Renal cortex interstitium (tissue), 11 donors: Measurements from ENCODE around the gene FTO. TPM values are rescaled to one million over a fixed set of nuclear protein-coding genes. Genes with fewer than 3 reads are reported as not detected.

Source experiments
- DNase-seq, 11 donors: peaks; one replicate each; pipeline ENCODE4 v3.0.0-alpha.2; 2013; ENCODE audit warnings: low read depth in 9 of 11, low spot score in 4 of 11; ENCODE audit errors: extremely low read depth in 1 of 11
- polyA plus RNA-seq, 3 donors: library from polyadenylated mRNA; unstranded; fragments of 120-200 nt; gene quantifications; one replicate each; pipeline ENCODE4 v1.2.1, GENCODE V29; 2013; ENCODE audit not compliant: insufficient read length in 3 of 3

The FTO gene
- polyA plus RNA-seq, 3 donors: 87.9 to 96.7 (median 90.8) TPM

DNA sequence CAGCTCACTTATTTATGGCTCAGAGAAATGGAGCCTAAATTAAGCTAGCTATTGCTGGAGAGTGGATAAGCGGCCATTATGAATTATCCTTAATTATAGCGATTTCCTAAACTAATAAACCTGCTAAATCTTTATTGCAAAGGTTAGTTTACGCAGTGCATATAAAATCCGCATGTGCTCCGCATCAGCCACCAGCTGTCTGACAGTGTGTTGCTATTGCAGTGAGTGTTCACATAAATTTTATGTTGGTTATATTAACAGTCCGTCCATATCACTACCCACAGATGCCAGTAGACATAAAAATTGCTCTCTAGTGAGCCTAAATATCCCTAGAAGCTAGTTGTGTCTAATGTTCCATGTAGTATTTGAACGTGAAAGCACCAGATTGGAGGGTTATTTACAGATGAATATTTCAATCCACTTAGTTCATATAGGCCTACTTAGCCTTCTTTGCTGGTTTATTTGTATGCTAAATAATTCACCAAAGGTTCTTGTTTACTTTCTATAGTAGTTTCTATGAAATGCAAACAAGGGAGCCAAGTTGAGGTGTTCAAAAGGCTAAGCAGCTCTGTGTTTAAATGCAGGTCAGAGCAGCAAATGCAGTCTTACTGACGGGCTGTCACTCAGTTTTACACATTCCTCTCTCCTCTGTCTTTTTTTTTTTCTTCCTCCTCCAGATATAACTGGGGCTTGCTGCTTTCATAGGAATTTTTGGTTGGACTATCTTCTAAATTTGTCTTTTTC is 363.5 kb downstream of the FTO start:
- DNase-seq: peak in 1 of 11 donors; percentile 39

DNA sequence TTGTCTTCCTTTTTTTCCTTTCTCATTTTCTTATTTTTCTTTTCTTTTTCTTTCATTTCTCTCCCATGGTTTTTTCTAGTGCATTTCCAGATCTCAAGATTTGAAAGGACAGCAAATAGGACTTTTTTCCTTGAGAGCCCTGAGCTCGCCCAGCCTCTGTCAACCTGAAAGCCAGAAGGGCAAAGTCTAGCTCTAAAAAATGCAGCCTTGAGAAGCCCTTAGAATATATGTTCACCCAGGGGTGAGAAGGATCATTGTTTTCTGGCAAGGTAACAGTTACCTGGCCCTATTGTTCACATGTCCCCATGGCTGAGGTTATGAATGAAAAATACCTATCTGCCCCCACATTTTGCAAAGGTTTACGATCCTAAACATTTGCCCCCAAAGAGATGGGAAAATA is 364.3 kb downstream of the FTO start:
- DNase-seq: no peak

DNA sequence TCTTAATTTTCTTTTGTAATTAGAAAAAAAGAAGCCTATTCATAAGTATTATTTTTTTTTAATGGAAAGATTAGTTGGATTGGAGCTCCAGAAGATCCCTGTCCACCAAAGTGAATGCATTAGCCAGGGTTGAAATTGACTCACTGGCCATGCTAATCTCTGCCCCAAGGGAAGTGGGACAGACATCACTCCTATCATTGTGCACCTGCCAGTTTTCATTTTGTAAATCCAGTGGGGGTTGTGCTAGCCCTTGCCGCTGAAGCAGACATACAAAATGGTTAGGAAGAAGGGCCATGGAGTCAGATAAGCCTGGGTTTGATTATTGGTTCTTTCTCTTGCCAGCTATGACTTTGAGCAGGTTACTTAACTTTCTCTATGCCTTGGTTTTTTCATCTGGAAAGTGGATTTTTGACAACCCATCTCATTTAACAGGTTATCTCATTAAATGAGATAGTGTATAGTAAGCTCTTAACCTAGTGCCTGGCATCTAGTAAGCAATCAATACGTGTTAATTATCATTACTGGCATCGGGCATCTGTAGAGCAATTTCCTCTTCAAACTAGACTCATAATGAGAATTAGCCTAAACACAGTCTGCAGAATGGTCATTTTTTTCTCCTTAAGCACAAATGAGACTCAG is 365.8 kb downstream of the FTO start:
- no peak for DNase-seq

DNA sequence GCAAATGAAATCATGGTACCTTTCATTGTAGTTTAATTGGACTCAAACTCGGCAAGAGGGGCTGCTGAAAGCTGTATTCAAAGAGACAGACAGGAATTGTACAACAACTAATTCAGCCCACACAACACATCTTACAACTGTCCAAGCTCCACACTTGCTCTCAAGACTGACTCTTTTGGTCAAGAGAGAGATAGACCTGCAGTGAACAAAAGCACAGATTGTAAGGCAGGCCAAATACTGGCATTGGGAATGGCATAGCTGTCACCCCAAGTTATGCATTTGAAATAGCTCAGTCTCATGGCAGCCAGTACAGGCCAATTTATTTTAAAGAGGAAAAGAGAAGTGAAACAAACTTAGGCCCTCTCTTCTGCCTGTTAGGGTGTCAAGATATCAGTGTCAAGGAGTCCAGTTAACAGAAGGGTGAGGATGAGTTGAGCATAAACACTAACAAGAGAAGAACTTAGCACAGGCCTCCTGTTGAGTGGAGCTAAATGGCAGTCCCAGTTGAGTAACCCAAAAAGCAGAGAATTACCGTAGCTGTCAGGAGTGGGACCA is 366.9 kb downstream of the FTO start:
- DNase-seq: no peak

DNA sequence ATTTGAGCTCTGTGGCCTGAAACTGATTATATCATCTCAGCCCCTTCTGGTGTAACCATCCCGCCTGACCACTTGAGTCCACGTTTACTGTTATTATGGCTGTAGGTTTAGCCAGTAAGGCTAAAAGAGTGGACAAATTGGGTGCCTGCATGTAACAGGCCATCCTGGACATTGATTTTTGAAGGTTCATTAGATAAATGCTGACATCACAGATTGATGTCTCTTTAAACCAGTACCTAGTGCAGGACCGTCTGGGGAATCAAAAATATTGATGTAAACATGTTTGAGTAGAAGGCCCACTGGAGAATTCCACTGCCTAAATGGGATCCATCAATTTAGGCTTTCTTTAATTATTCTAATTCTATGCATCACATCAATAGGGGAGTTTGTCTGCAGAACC is 367.6 kb downstream of the FTO start:
- no peak for DNase-seq

DNA sequence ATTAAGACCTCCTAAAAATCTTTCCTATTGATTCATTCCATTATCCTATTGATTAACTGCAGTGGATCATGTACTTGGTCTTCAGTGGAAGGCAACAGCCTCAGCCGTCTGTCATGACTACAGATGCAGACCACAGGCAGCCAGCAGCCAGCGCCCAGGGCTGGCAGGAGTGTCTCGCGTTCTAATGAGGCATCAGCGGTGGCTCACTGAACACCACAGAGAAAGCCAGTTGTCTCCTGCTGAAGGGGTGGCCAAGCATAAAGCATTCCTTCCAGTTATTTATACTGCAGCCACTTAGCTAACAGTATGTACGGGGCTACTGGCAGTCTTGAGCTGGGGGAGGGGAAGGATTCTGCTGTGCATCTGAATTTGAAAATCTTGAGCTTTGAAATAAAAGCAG is 368.3 kb downstream of the FTO start:
- no peak for DNase-seq

DNA sequence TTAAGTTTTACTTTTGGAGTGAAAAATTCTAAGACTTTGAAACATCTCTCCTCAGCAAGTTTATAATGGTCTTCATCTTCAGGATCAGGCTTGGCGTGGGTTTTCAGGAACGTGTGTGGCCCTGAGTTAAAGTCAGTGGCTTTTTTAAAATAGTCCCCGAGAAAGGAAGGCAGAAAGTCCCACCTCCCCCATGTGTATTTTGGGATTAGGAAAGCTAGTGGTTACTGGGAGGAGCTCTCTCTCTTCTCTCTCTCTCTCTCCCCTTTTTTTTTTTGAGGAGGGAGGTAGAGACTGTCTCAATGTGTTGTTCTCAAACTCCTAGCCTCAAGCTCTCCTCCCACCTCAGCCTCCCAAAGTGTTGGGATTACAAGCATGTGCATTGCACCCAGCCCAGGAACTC is 369.4 kb downstream of the FTO start:
- DNase-seq: no peak

DNA sequence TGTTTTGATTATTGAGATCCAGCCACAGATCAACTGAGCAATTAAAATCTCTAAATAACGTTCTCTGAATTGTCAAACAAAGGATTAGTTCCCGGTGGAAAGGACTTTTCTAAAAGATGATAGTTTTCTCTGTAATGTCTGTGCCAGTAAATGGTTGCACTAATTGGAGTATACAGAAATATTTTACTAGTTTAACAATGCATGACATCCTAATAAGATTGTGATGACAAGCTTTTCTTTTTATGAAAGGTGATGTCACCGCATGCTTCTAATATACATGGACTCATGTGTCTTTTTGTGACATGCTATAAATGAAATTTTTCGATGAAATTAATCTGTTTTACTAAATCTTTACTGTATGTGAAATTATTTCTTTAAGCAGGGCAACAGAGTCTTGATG is 371.5 kb downstream of the FTO start:
- no peak for DNase-seq

DNA sequence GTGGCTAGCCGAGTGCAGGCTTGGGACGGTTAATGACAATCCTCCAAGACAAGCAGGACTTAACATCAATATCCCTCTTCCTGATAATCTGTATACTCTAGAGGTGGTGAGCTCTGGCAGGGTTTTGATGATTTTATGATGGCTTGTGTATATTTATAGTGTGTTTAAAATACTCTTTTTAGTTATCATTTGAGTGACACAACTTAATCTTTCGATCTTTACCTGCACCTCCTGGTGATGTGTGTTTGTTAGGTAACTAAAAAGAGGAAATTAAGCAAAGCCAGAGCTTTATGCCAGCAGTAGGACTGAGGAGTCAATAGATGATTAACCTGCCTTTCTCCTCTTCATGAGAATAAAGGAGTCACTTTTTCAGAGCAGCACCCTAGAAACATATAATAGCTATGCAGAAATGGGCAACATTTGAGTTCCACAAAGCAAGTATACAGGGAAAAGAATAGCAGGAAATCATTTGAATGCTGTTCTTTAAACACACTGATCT is 372.1 kb downstream of the FTO start:
- no peak for DNase-seq

DNA sequence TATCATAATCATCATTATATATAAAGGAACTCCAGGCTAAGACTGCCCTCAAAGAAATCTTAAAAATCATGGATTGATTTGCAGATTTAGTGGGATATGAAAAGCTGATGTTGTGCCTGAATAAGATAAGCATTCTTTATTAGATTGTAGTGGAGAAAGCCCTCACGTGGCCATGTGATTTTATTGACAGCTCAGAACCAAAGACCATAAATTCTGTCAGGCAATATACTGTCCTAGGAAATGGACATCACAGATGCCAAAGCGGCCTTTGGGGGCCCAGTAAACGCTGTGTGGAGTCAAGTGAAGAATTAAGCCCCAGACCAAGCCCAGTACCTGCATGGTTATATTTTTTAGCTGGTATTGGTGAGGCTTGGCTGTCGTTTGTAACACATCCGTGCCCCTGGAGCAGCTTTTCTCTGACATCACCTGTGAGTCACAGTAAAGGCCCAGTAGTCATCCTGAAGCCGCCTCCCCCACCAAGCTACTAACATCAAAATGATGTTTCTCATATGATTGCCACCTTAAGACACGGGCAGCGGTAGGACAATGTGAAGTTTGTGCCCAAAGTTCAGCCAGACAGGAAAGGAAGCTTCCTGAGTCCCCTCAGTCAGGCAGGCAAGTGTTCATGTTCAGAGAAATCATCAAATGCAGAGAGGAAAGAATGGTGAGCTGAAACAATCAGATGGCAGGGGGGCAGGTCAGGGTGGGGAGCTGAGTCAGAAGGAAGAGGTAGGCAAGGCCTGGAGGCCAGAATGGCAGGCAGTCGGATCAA is 373.3 kb downstream of the FTO start:
- DNase-seq: no peak

DNA sequence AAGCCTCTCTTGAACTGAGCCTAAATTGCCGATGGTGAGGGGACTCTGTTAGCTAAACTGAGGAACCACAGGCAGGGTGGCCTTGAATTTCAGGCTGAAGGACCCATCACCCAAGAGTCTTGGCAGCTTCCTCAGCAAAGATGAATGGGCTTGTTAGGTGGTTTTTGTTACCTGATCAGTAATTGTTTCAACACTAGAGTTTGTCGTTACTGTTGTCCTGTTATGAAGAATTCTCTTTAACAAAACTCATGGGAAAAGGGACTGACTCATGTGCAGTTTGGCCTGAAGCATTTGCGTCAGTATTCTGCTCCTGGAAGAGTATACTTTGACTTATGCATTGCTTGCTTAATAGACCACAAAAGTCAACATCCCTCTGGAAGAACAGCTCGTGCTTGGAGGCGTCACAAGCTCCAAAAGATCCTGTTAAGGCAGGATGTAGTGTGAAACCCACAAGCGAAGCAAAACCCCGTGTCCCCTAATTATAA is 376.6 kb downstream of the FTO start:
- peak in 1 of 11 donors; percentile 28 for DNase-seq

DNA sequence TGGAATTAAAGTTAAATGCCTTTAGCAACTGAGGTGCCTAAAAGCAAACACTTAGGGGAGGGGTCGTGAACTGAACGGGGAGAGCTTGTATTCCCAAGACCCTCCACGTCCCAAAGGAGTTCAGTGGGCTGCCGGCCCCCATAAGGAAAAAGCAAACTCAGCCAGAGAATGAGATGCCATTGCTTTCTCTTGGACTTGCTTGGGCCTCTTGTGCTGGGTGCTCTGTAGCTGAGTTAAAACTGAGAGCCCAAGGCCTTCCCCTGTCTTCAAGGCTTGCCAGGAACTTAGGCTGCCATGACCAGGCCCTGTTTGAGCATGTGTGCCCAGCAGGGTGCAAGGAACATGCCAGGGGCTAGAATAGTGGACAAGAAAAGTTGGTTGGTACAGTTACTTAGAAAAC is 382.8 kb downstream of the FTO start:
- DNase-seq: no peak

DNA sequence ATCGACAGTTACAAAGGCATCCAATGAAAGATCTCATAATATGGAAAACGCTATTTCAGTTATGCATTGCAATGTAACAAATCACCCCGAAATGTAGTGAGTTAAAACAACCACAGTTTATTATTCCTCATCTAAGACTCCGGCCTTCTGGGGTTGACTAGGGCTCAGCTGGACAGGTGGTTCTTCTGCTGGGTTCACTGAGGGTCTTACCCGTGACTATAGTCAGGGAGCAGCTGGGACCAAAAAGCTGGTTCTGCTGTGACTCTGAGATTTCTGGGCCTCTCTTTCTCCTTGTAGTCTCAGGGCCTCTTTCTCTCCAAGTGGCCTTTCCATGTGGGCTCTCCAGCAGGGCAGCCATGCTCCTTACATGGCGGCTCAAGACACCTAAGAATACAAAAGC is 386.6 kb downstream of the FTO start:
- no peak for DNase-seq

DNA sequence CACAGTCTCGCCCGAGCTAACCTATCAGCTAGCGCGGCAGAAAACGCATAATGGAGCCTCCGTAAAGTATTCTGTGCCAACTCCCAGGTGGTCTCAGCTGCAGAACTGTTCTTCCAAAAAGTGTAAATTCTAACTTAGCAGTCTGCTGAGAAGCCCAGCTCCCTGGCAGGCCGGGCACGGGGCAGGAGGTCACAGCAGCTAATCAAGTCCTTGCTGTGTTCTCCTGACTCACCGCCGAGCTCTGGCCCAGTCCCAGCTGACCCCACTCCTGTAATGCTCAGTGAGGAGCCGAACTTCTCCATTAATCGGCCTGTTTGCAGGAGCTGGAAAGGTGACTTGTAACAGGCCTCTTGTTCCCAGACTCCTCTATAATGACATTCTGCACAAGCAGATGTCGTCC is 389.3 kb downstream of the FTO start:
- no peak for DNase-seq

DNA sequence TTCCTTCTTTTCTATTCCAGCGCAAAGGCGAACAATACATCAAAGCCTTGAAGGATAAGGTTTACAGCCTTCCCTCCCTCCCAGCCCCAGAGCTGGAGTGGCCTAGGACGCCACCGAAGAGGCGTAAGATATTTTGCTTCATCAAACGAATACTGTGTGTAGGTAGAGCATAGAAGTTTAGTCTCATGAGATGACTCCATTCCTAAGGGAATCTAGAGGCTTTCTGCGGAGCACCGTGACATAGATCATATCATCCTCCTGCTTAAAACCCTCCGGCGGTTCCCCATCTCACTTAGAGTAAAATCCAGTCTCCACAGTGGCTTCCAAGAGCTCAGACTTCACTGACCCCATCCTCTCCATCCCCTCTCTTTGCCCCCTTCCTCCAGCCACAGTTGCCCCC is 390.7 kb downstream of the FTO start:
- DNase-seq: no peak

DNA sequence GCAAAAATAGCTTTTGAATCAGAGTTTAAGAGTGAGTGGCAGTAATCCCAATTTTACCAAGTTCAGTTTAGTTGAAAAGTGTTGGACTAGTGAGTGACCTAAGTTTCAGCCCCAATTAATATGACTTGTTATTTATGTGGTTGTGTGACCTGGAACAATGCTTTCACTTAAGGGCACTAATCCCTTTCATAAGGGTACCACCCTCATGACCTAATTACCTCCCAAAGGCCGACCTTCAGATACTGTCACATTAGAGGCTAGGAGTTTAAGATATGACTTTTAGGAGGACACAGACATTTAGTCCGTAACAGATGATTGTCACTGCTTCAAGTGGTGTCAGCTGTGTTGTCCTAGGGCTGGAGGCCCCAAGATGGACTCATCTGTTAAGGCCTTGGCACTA is 392.7 kb downstream of the FTO start:
- no peak for DNase-seq

DNA sequence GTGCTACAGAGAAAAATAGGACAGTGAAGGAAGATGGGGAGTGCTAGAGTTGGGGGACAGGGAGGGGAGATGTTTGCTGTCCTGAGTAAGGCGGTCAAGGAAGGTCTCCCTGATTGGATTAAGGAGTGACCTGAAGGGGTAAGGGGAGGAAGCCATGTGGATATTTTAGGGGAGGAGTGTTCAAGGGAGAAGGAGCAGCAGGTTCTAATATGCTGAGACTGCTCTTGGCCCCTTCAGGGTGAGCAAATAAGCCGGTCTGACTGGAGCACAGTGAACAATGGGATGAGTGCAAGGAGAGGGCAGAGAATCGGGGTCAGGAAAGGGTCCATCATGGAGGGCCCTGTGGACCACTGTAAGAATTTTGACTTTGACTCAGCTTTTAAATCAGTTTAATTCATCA is 393.8 kb downstream of the FTO start:
- DNase-seq: no peak

DNA sequence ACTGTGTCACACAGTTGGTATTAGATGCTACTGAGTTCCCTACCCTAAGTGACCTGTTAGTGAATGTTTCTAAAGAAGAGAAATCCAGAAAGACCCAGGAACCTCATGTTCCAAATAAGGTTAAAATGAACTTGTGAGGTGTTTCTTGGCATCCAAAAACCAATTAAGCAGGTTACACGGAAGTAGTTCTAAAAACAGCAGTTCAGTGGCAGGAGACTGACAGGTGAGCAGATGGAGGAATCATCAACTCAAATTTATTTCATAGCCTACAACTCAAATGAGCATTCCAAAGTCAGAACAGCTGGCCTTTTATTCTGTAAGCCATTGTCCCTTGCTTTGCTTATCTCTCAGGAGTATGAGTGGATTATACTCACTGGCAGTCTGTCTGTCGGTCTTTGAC is 394.3 kb downstream of the FTO start:
- no peak for DNase-seq

DNA sequence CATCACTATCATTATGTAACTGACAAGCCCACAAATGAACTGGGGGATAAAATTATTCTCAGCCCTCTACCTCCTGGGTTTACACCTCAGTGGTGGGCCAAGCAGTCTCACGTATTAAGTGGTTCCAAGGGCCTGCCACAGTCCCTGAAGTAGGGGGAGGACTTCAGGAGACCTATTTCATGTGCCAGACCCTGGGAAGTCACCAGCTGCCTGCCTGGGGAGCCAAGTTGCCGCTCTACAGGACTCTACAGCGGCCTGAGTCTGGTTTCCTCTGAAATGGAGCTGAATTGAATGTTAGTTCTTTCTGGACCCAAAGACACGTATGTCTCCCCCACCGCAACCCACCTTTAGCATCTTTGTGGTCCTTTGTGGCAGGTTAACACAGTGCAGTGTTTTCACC is 395.7 kb downstream of the FTO start:
- DNase-seq: no peak
